Inferior parietal cortex (tissue), 1 donor: ENCODE results near the gene ERFL.
"Not testable (repeated sequence)": the region's sequence is repeated elsewhere in the genome, so short reads cannot be mapped to it uniquely, and the experiment has no call there.

ENCODE experiments used
- DNase-seq: peaks from one replicate; pipeline ENCODE4 v3.0.0-alpha.2; 2016; ENCODE audit errors: extremely low spot score

ERFL gene

DNA sequence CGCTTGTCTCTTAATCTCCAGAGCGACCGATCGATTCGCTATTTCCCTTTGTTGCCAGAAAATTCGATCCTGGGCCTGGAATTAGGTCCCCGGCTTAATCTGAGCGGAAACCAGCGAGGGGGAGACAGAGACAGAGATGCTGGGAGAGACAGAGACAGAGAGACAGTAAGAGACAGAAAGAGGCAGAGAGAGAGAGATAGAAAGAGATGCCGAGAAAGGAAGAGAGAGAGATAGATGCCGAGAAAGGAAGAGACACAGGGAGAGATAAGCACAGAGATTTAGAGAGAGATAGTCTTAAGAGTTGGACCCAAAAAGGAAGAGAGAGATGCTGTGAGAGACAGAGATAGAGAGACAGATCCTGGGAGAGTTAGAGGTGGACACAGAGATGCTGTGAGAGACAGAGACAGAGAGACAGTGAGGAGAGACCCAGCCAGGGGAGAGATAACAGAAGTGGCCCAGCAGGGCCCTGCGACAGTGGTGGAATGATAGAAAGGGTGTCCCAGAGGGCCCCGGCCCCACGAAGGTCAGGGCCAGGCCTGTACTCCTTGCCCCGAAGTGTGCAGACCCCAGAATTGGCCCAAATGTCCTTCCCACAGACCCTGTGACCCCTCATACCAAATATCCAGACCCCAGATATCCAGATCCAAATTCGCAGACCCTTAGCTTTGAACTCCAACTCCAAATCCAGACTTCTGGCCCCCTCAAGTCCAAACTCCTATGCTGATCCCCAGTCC lies 1.3 kb downstream of the ERFL start:
- no peak for DNase-seq

DNA sequence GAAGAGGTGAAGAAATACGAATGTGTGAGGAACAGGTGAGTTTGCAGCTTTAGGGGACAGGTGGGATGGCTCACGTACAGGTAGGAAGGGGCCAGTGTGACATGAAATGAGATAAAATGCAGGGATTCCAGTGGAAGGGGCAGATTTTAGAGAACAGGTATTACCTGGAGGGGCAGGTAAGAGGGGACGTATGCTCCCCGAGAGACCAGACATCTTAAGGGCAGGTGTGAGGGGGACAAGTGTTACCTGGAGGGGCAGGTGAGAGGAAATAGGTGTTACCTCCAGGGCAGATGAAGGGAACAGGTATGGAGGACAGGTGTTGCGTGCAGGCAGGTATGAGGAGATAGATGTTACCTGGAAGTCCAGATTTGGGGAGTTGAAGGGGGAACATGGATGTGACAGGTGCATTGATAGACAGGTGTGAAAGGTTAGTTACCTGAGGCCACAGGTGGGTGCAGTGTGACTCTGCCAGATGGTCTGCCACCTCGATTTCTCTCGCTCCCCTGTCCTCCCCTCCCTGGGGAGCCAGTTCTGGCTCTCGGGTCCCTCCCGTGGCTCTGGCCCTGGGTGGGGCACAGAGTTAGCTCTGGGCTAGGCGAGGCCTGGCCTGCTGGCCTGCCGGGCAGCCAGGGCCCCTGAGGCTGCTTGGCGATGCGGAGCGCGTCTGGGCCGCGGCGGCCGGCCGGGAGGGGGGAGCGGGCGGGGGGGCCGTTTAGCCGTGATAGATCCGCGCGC lies 2.1 kb downstream of the ERFL start:
- no peak for DNase-seq

DNA sequence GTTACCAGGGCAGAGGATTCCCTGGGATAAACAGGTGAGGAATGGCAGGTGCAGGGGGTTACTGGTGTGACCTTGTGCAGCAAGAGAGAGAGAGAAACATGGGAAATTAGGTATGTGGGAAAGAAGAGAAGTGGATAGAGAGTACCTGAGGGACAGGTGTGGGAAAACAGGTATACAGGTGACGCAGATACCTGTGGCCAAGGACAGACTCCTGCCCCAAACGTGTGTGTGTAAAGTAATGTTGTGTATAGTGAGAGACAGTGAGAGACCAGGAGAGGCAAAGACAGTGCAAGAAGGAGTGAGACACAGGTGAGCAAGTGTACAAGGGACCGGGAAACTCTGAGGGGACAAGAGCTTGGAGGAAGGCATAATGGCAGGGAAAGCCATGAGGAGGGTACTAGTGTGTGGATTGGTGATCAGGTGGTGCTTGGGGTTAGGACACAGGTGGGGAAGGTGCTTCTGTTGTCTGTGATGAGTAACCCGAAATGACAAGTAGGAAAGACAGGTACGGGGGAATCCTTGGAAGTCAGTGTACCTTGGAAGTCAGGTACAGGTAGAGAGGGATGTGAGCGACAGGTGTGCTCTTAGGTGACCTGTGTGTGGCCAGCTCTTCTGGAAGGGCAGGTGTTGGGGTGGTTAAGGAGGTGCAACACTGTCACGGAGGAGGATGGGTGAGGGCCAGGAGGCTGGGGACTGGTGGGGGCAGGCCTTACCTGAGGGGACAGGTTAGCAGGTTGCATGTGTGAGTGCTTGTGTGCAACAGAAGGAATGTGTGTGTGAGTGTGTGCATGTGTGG lies 2.8 kb downstream of the ERFL start:
- no peak for DNase-seq

DNA sequence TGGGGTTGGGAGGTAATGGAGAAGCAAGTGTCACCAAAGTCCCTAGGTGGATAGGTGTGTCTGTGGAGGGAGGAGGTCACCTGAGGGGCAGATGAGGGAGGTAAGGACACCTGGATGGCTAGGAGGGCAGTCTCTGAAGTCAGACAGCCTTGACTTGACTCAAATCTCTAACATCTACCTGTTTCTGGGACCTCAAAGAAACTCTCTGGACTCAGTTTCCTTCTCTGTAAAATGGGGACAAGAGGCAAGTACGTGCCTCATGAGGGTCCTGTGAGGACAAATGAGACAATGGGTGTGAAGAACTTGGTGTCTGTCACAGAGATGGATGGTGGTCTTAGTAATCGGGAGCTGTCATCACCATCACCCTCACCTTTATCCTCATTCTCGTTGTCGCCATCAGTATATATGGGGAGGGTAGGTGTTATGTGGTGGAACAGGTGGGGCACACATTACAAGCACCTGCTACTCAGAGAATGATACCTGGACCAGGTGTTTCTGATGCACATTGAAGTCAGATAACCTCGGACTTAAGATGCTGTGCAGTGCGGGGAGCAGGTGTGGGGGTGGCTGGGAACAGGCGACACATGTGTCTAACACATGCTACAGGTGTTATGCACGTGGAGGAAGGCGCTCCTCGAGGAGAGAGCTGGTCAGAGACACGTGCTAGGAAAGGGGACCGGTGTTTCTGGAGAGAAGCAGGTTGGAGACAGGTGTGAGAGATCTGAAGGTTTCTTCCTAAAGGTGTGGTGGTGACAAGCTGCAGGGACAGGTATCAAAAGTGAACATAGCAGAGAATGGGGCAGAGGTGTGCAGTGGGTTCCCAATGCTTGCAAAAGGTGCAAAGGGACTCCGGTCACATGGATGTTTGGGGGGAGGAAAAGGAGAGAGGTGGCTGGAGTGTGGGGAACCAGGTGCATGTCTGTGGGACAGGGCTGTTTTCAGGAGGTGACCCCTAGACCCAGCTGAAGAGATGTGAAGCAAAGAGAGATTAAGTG lies 3.8 kb downstream of the ERFL start:
- no peak for DNase-seq

DNA sequence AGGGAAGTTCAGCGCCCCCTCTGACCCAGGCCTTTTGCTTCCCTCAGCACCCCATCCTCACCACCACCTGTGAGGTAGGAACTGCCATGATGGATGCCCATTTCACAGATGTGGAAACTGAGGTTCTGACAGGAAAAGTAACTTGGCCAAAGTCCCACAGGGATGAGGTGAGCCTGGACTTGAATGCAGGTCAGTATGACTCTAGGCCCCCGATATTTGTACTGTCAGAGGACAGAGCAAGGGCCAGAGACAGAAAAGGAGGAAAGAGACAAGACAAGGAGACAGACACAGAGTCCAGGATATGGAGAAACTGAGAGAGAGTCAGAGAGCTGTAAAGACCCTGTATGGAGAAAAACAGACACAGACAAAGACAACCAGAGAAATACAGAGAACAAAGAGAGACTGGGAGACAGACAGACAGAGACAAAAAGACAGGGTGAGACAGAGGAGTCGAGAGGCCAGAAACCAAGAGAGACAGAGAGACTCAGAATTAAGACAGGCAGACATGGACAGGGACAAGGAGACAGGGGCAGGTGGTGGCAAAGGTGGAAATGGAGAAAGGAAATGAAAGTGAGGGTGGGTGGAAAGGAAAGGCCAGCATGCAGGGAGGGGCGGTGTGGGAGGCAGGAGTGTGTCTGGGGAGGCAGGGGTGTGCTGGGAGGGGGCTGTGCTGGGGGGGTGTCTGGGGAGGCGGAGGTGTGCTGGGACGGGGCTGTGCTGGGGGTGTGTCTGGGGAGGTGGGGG lies 5.0 kb downstream of the ERFL start:
- no peak for DNase-seq

DNA sequence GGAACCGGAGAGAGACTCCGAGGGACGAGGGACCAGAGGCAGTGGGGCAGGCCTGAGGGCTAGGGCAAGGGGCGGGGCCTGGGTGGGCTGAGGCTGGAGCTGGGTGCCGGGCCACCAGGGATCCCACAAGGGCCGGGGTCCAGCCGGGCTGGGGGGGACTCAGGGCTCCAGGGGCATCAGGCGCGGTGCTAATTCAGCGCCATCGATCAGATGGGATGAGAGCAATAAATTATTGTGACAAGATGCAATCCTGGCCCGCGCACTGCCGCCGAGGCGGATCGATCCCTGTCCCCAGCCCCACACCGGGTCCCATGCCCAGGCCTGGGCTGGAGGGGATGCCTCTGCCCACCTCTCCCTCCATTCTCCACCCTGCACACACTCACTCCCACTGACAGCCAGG lies 5.7 kb downstream of the ERFL start:
- DNase-seq = no peak

DNA sequence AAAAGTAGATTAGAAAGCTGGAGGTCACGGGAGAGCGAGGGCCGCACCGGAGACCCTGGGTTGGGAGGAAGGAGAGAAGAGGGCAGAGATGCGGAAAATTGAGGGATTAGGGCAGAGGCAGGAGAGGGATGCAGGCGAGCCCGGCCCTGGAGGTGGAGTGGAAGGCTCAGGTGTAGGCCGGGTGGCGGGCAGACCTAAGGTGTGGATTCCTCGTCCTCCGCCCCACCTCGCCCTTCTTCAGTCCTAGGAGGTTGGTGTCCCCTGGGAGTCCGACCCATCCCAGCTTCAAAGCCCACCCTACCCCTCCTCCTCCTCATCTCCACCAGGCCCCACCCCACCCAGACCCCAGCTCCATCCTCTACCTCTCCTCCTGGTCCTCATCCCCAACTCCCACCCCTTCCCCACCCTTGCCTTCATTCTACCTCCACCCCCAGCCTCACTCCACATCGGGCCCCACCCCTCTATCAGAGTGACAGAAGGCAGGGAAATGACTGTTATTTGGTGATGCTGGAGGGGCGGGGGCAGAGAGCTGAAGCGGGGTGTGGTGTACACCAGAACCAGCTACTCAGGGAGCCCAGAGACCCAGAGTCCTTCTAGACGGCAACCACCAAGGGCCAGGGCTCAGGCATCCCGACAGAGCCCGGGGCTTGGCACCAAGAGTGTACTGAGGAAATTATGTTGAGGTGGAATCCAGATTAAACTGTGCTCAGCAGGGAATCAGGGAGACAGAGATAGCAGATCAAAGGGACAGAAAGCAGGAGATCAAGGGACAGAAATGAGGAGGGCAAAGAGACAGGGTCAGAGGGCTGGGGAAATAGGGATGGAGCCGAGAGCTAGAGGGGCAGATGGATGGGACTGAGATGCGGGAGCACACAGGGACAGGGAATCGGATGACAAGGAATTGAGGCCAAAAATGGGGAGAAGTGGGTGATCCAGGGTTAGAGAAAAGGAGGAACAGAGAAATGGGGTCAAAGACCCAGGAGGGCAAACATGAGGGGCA lies 6.4 kb downstream of the ERFL start:
- no peak for DNase-seq

DNA sequence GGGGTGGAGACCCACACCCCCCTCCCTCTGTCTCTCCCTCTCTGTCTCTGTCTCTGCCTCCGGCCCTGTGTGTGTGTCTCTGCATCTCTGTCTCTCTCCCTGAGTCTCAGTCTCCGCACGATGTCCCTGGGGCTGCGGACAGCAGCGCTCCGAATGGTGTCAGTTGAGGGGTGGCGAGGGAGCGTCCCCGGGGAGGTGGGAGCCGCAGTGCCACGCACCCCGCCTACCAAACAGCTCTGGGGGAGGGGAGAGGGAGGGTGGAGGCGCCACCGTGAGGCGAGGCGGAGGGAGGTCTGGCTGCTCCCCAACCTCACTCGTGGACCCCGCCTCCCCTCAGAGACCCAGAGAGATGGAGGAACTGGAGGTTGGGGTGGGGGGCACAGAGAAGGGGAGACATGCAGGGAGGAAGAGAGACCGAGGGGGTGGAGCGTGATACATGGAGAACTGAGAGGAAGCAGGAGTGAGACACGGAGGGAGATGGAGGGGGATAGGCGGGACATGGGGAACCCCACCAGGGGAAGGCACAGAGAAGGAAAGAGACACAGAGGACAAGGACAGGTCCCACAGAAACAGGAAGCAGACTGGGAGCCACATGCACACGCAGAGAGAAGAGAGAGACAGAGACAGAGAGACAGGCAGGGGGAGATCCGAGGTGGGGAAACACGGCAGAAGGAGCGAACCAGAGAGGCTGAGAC lies 7.2 kb downstream of the ERFL start:
- no peak for DNase-seq

DNA sequence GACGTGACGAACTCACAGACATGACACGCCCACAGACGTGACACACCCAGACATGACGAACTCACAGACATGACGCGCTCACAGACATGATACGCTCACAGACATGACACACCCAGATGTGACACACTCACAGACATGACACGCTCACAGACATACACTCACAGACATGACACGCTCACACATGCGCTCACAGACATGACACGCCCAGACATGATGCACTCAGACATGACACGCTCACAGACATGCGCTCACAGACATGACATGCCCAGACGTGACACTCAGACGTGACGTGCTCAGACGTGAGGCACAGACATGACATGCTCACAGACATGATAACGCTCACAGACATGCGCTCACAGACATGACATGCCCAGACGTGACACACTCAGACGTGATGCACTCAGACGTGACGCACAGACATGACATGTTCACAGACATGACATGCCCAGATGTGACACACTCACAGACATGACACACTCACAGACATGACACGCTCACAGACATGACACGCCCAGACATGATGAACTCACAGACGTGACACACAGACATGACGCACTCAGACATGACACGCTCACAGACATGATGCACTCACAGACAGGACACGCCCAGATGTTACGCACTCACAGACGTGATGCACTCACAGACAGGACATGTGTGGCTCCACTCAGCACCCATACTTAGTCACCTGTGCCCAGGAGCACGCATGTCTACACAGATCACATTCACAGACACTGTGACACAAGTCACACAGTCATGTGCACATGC lies 8.1 kb downstream of the ERFL start:
- no peak for DNase-seq

DNA sequence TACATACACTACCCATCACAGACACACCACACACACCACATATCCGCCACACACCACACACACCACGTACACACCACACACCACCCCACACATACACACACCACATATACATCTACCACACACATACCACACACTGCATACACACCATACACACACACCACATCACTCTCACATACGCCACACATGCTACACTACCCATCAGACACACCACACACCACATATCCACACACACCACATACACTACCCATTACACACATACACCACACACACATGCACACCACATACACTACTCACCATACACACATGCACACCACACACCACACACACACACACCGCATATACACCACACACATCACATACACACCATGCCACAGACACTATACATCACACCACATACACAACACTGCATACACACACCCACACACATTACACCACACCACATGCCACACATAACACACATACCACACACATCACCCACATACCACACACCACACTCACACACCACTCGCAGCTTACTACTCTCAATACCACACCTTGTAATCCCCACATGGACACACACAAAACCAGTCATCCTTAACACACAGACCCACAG lies 9.5 kb downstream of the ERFL start:
- DNase-seq = no peak

DNA sequence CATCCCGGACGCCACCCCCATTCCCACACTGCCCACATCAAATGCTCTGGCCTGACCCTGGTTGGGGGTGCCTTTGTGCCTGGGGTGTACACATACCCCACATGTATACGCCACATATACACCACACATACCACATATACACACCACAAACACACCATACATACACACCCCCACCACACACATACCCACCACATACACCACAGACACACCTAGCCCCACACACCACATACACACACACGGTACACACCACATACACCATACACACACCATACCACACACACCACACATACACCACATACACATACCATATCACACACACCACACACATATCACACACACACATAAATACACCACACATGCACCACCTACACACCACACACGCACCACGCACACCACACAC lies 10.2 kb downstream of the ERFL start:
- no peak for DNase-seq

DNA sequence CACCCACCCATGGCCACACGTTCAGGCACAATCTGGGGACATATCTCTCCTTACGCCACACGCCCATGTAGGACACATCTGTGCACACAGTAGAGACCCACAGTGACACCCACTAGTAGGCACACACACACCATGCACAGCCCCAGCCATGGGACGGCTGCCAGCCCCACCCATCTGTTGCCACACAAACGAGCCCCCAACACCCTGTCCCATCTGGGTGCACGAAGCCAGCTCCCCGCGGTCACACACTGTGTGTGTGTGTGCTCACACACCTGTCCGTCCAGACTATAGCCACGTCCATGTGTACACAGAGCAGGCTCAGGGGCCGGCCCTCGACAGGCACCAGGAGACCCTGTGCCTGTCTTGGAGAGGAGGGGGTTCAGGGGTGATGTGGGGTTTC lies 10.6 kb downstream of the ERFL start:
- DNase-seq = no peak

DNA sequence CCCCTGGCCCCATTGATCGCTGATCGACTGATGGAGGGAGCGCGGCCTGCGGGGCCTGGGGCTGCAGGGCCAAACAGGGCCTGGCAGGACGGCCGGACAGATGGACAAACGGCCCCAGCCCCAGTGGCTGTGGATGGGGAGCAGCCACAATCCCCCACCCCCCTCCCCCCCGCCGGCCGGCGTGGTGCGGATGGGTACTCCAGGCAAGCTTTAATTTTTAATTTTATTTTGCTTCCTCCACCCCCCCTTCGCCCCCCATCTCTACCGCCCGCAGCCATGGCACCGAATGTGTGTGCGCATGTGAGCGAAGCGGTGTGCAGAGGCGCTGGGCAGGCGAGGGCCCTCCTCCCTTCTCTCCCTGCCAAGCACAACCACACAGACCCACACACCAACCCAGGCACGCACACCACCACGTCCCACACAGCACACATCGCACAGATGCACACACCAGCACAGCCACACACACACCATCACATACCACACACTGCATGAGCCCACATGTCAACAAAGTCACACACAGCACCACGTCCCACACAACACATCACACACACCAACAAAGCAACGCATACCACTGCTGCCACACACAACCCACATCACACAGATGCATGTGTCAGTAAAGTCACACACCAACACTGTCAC lies 12.4 kb downstream of the ERFL start:
- DNase-seq = no peak

DNA sequence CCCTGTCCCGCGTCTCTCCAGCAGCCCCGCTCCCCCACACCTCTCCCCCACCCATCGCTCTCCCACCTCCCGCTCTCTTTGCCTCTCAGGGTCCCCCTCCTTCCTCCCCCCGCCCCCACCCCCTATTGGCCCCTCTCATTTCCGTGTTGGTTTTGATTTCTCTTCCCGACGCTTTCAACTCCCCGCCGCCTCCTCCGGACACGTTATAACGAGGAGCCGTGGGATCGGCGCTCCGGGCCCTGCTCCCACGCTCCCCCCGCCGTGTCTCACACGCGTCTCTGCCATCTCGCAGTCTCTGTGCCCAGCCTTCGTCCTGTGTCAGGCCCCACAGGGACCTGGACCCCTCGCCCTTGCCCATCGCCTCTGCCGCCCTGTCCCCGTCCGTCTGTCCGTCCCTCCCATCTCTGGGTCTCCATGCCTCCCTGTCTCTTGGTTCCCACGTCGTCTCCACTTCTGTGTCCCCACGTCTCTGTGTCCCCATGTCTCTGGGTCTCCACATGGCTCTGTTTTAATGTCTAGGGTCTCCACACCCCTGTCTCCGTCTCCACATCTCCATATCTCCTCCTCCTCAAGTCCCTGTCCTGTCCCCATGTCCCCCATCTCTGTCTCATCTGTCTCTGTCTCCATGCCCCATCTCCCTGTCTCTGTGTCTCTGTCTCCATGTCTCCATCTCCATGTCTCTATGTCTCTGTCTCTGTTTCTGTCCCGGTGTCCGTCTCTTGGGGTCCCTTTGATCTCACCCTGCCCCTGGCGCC lies 13.1 kb downstream of the ERFL start:
- no peak for DNase-seq

DNA sequence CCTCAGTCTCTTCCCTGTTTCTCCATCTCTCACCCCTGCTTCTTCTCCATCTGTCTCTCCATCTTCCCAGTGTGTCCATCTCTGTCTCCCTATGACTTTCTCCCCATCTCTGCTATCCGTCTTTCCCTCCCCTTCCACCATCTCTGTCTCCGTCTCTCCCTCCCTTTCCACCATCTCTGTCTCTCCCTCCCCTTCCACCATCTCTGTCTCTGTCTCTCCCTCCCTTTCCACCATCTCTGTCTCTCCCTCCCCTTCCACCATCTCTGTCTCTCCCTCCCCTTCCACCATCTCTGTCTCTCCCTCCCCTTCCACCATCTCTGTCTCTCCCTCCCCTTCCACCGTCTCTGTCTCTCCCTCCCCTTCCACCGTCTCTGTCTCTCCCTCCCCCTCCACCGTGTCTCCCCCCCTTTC lies 13.8 kb downstream of the ERFL start:
- not testable (repeated sequence) for DNase-seq
